HepG2 (cell line): Measurements from ENCODE around the gene NAPSA. TPM values are rescaled to one million over a fixed set of nuclear protein-coding genes. Genes with fewer than 3 reads are reported as not detected.
A peak's percentile ranks its signal among the peaks of the same experiment; 100 is the strongest.

Experiments
- AKAP8 ChIP-seq: sonication (generic); formaldehyde crosslinking; IDR thresholded peaks from 2 replicates; pipeline ENCODE4 v1.5.1; 2020; ENCODE audit warnings: mild to moderate bottlenecking, missing genetic modification reagents
- FOXP1 ChIP-seq, 2 experiments: fragments of 450-650 bp in 1 of 2; IDR thresholded peaks; 2 replicates each; pipeline ENCODE4 v1.6.1; 2017 to 2018; ENCODE audit warnings: antibody characterized with exemption in 1 of 2
- IRX3 ChIP-seq: sonication (generic); formaldehyde crosslinking; IDR thresholded peaks from 2 replicates; pipeline ENCODE4 v1.8.1; 2023; ENCODE audit warnings: mild to moderate bottlenecking, low read depth, missing genetic modification reagents, borderline replicate concordance
- MTERF4 ChIP-seq: sonication (generic); formaldehyde crosslinking; IDR thresholded peaks from 2 replicates; pipeline ENCODE4 v1.8.0; 2023; ENCODE audit warnings: mild to moderate bottlenecking, missing genetic modification reagents
- MXD3 ChIP-seq: IDR thresholded peaks from 2 replicates; pipeline ENCODE4 v1.6.1; 2016; ENCODE audit warnings: mild to moderate bottlenecking, missing biosample characterization, missing genetic modification reagents
- NFE2 ChIP-seq: sonication (generic); formaldehyde crosslinking; IDR thresholded peaks from 2 replicates; pipeline ENCODE4 v1.4.0; 2020; ENCODE audit warnings: missing genetic modification reagents
- PCBP1 ChIP-seq: fragments of 200-400 bp; formaldehyde crosslinking; IDR thresholded peaks from 2 replicates; pipeline ENCODE4 v1.6.1; 2017; ENCODE audit warnings: mild to moderate bottlenecking, low read depth, low read length, borderline replicate concordance
- REL ChIP-seq: sonication (generic); formaldehyde crosslinking; conservative IDR thresholded peaks from 2 replicates; pipeline ENCODE4 v1.8.0; 2022; ENCODE audit warnings: mild to moderate bottlenecking, missing genetic modification reagents, moderate library complexity
- U2AF2 ChIP-seq: fragments of 200-400 bp; formaldehyde crosslinking; IDR thresholded peaks from 2 replicates; pipeline ENCODE4 v1.6.1; 2017; ENCODE audit warnings: low read depth, mild to moderate bottlenecking, low read length
- ZBTB33 ChIP-seq: sonication (generic); formaldehyde crosslinking; IDR thresholded peaks from 2 replicates; pipeline ENCODE4 v1.4.0; 2020; ENCODE audit warnings: missing genetic modification reagents
- ZFP36 ChIP-seq: fragments of 150-350 bp; IDR thresholded peaks from 2 replicates; pipeline ENCODE4 v1.6.1; 2018; ENCODE audit warnings: borderline replicate concordance, low read length, low read depth; ENCODE audit not compliant: partially characterized antibody
- ZNF280B ChIP-seq: sonication (generic); formaldehyde crosslinking; IDR thresholded peaks from 2 replicates; pipeline ENCODE4 v1.5.0; 2020; ENCODE audit warnings: missing genetic modification reagents, mild to moderate bottlenecking, borderline replicate concordance
- ZNF569 ChIP-seq: sonication (generic); formaldehyde crosslinking; IDR thresholded peaks from 2 replicates; pipeline ENCODE4 v1.5.0; 2020; ENCODE audit warnings: mild to moderate bottlenecking, missing genetic modification reagents, moderate library complexity, borderline replicate concordance
- ZNF616 ChIP-seq: sonication (generic); formaldehyde crosslinking; IDR thresholded peaks from 2 replicates; pipeline ENCODE4 v1.5.0; 2020; ENCODE audit warnings: low read depth, mild to moderate bottlenecking, missing genetic modification reagents
- ZNF841 ChIP-seq: sonication (generic); formaldehyde crosslinking; IDR thresholded peaks from 2 replicates; pipeline ENCODE4 v1.8.1; 2023; ENCODE audit warnings: missing genetic modification reagents, borderline replicate concordance
- polyA plus RNA-seq, 8 experiments: library from polyadenylated mRNA; depleted of rRNA in 3 of 8; stranded (reverse) in 7 of 8; unstranded in 1 of 8; fragments of >200 nt; fragmentation: Illumina TruSeq in 4 of 8; extraction: Trizol in 4 of 8; gene quantifications; 2 replicates each; pipeline versions ENCODE4 v1.2.1 to v1.2.3, GENCODE V29; 2011 to 2016; ENCODE audit warnings: low read depth in 4 of 8, missing spikeins in 1 of 8, mixed read lengths in 1 of 8; ENCODE audit not compliant: insufficient read depth in 1 of 8
- total RNA-seq, 5 experiments: library from RNA; depleted of rRNA; stranded (reverse); fragments of >200 nt; fragmentation: Illumina TruSeq; extraction: Trizol; gene quantifications; 2 replicates each; pipeline ENCODE4 v1.2.3, GENCODE V29; 2016; ENCODE audit warnings: low read depth in 1 of 5
- TF ChIP-seq, protein P1 (sequence below): sonication (generic); formaldehyde crosslinking; IDR thresholded peaks from 2 replicates; pipeline ENCODE4 v1.4.0; 2020; ENCODE audit warnings: missing genetic modification reagents, borderline replicate concordance
- TF ChIP-seq, protein P2 (sequence below): sonication (generic); formaldehyde crosslinking; IDR thresholded peaks from 2 replicates; pipeline ENCODE4 v1.4.0; 2020; ENCODE audit warnings: missing genetic modification reagents

Gene NAPSA
- total and polyA plus RNA-seq, 2 of the 13 experiments (the other 11 are each of a cell fraction or from before 2014, with no cell fraction given): not detected

- TF ChIP-seq NFE2 (no peak), ZFP36 (no peak), MTERF4 (peak; percentile 62; the same call in 1 of the 2 replicates), ZBTB33 (no peak), MXD3 (CRISPR knock-in tag) (peak; percentile 93), FOXP1 (IDR thresholded peaks at IDR 0.05) (no peak), FOXP1 (CRISPR knock-in tag; IDR thresholded peaks at IDR 0.05) (no peak), REL (no peak), ZNF280B (CRISPR knock-in tag) (no peak; the same call in 1 of the 2 replicates), ZNF841 (CRISPR knock-in tag) (peak; percentile 54; the same call in 1 of the 2 replicates), IRX3 (peak; percentile 98), PCBP1 (no peak), ZNF569 (no peak), ZNF616 (peak; percentile 67; the same call in 1 of the 2 replicates), U2AF2 (no peak), AKAP8 (peak; percentile 83; the same call in 1 of the 2 replicates)
- TF ChIP-seq, protein P1, sequence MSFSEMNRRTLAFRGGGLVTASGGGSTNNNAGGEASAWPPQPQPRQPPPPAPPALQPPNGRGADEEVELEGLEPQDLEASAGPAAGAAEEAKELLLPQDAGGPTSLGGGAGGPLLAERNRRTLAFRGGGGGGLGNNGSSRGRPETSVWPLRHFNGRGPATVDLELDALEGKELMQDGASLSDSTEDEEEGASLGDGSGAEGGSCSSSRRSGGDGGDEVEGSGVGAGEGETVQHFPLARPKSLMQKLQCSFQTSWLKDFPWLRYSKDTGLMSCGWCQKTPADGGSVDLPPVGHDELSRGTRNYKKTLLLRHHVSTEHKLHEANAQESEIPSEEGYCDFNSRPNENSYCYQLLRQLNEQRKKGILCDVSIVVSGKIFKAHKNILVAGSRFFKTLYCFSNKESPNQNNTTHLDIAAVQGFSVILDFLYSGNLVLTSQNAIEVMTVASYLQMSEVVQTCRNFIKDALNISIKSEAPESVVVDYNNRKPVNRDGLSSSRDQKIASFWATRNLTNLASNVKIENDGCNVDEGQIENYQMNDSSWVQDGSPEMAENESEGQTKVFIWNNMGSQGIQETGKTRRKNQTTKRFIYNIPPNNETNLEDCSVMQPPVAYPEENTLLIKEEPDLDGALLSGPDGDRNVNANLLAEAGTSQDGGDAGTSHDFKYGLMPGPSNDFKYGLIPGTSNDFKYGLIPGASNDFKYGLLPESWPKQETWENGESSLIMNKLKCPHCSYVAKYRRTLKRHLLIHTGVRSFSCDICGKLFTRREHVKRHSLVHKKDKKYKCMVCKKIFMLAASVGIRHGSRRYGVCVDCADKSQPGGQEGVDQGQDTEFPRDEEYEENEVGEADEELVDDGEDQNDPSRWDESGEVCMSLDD (CRISPR knock-in tag): peak; percentile 79; the same call in 1 of the 2 replicates
- TF ChIP-seq, protein P2, sequence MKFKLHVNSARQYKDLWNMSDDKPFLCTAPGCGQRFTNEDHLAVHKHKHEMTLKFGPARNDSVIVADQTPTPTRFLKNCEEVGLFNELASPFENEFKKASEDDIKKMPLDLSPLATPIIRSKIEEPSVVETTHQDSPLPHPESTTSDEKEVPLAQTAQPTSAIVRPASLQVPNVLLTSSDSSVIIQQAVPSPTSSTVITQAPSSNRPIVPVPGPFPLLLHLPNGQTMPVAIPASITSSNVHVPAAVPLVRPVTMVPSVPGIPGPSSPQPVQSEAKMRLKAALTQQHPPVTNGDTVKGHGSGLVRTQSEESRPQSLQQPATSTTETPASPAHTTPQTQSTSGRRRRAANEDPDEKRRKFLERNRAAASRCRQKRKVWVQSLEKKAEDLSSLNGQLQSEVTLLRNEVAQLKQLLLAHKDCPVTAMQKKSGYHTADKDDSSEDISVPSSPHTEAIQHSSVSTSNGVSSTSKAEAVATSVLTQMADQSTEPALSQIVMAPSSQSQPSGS: 0 out of 2 replicates have a peak, but pooled peaks have one; percentile 49
These were observed 39.9 kb downstream of the NAPSA start (continued) for GRCh38 chr19:50325310-50326100.
